ENCODE results near the gene B4GALT2. TPM values are rescaled to one million over a fixed set of nuclear protein-coding genes. Genes with fewer than 3 reads are reported as not detected.

Gene B4GALT2
- total RNA-seq, 8 experiments from 2014 or later = 36.6 to 83.3 (median 54.3) TPM

DNA sequence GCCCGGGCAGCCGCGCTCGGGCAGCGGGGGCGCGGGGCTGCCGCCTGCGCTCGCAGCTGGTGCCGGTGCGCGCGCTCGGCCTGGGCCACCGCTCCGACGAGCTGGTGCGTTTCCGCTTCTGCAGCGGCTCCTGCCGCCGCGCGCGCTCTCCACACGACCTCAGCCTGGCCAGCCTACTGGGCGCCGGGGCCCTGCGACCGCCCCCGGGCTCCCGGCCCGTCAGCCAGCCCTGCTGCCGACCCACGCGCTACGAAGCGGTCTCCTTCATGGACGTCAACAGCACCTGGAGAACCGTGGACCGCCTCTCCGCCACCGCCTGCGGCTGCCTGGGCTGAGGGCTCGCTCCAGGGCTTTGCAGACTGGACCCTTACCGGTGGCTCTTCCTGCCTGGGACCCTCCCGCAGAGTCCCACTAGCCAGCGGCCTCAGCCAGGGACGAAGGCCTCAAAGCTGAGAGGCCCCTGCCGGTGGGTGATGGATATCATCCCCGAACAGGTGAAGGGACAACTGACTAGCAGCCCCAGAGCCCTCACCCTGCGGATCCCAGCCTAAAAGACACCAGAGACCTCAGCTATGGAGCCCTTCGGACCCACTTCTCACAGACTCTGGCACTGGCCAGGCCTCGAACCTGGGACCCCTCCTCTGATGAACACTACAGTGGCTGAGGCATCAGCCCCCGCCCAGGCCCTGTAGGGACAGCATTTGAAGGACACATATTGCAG lies 42.4 kb upstream of the B4GALT2 start:
- Histone ChIP-seq H3K27ac (no peak overlapping the region), H3K4me1 (replicated peaks in 1 of 2) (peaks cover 0 to 6% of the 10 kb centered on the region in 2 donors), H3K4me3 (peak overlapping the region; percentile 33 to 36 (median 34))
- in situ Hi-C loops (cut with MboI; ENCODE audit: low pct_unique_long_range_greater_than_20kb in 2 of 9, low sequenced_read_pairs in 9 of 9, unreplicated experiment in 9 of 9) = loop anchor here in 7 of 9 experiments (5.0 to 25.0 kb wide), 4 partner anchors 172 to 399 kb away; partner anchors contain the start of gene PTPRF (in 4 of the 7)
- 3 to 76% (median 32%) methylated on average over 5 to 17 of the region's 56 CpGs; no CpG with 5 or more reads in 6 of the 10 experiments for WGBS, 10 experiments
- peak in 7 of 8 experiments; percentile 7 to 72 (median 69) for ATAC-seq (replicated peaks in 6 of 8)

DNA sequence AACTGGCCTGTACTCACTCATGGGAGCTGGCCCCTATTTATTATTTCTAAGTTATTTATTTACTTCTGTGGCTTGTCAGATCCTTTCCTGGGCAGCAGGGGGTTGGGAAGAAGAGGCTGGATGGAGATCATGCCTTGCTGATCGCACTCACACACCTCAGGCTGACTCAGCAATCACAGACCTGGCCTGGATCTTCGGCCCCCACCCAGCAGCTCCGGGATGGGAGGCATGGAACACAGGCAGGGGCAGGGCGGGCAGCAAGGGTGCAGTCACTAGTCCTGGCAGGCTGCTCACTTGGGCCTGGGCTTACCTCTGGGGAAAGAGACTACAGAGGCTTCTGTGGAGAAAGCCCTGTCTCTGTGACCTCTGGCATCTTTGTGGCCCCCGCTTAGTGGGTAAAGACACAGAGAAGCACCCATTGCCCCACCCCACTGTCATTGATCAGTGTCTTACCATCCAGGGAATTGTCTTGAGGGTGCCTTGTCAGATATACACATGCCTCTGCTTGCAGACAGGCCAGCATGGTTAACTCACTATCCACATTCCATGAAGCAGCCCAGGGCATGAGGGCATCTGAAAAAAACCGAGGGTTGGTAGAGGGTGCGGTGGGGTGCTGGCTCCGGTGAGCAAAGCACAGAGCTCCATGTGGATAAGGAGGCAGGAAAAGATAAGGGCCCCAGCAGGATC lies 41.7 kb upstream of the B4GALT2 start:
- in situ Hi-C loops (cut with MboI; ENCODE audit: low pct_unique_long_range_greater_than_20kb in 2 of 9, low sequenced_read_pairs in 9 of 9, unreplicated experiment in 9 of 9) = loop anchor here in 7 of 9 experiments (5.0 to 25.0 kb wide), 4 partner anchors 173 to 400 kb away; partner anchors contain the start of gene PTPRF (in 4 of the 7)
- Histone ChIP-seq H3K4me1 (replicated peaks in 1 of 2) (peaks cover 0 to 6% of the 10 kb centered on the region in 2 donors), H3K4me3 (no peak overlapping the region), H3K27ac (no peak overlapping the region)
- WGBS, 10 experiments = 73 to 100% (median 88%) methylated on average over 1 to 6 of the region's 8 CpGs; no CpG with 5 or more reads in 3 of the 10 experiments
- peak in 1 of 8 experiments; percentile 0 for ATAC-seq (replicated peaks in 6 of 8)

DNA sequence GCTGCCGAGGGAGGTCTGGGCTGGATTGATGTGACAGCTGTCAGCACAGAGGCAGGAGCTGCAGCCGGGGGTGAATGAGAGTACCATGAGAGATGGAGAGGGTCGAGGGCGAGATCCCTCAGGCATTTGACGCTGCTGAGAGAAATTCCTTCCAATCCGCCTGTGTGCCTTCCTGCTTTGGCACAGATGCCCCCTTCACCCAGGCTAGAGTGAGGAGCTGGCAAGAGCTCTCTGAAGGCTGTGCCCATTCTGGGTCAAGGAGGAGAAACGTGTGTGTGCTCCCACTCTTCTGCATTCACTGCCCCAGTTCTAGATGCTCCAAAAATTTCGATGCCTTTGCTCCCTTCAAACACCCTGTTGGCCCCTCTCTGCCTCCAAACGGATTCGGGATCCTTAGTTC lies 40.6 kb upstream of the B4GALT2 start:
- 44 to 100% (median 75%) methylated on average over 2 to 9 of the region's 10 CpGs for WGBS, 10 experiments
- ATAC-seq (replicated peaks in 6 of 8) = no peak
- no peak overlapping the region for H3K27ac ChIP-seq
- in situ Hi-C loops (cut with MboI; ENCODE audit: low pct_unique_long_range_greater_than_20kb in 2 of 9, low sequenced_read_pairs in 9 of 9, unreplicated experiment in 9 of 9) = loop anchor here in 7 of 9 experiments (5.0 to 25.0 kb wide), 4 partner anchors 174 to 401 kb away; partner anchors contain the start of gene PTPRF (in 4 of the 7)
- peaks cover 0 to 6% of the 10 kb centered on the region in 2 donors for H3K4me1 ChIP-seq (replicated peaks in 1 of 2)
- H3K4me3 ChIP-seq = no peak overlapping the region

DNA sequence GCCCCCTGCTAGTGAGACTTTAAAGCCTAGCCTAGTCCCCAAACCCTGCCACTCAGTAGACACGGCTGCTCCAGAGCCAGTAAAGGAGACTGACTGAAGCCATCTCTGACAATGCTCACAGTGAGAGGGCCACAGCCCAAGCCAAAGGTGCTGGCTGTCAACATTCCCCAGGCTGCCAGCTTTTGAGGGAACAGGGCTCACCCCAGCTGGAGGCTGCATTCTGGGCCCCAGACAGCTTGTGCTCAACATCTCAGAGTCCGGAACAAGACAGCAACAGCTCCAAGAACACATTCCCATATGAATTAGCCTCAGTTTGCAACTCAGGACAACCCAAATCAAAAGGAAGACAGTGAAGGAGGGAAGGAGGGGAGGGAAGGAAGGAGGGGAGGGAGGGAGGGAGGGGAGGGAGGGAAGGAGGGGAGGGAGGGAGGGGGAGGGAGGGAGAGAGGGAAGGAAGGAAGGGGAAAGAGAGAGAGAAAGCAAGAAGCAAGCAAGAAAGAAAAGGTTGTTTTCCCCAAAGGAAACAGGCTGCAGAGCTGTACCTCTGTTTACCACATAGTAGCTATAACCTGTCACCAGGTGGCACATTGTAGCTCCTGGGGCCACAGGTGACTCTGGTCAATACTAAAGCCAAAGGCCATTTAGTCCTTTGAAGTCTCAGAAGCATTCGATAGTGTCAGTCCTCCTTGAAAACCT lies 40.0 kb upstream of the B4GALT2 start:
- H3K4me3 ChIP-seq = no peak overlapping the region
- WGBS, 10 experiments = 47 to 100% (median 70%) methylated on average over 1 to 3 of the region's 3 CpGs; no CpG with 5 or more reads in 6 of the 10 experiments
- in situ Hi-C loops (cut with MboI; ENCODE audit: low pct_unique_long_range_greater_than_20kb in 2 of 9, low sequenced_read_pairs in 9 of 9, unreplicated experiment in 9 of 9) = loop anchor here in 7 of 9 experiments (5.0 to 25.0 kb wide), 4 partner anchors 174 to 402 kb away; partner anchors contain the start of gene PTPRF (in 4 of the 7)
- ATAC-seq (replicated peaks in 6 of 8) = no peak
- peaks cover 0 to 3% of the 10 kb centered on the region in 2 donors for H3K4me1 ChIP-seq (replicated peaks in 1 of 2)
- H3K27ac ChIP-seq = no peak overlapping the region

DNA sequence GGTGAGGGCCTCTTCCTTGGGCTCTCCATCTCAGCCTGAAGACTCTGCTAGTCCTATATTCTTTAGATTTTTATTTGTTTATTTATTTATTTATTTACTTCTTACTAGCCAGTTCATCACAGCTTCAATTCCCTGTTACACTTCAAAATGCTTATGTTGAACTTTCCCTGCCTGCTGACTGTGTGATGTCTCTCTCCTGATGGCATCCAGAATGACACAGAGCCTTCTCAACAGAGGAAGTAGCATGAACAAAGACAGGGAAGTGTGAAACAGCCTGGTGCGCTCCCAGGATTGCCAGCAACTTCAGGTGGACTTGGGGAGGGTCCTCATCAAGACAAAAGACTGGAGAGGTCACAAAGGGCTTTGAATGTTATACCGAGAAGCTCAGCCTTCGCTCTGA lies 36.6 kb upstream of the B4GALT2 start:
- ATAC-seq (replicated peaks in 6 of 8) = no peak
- 70 to 100% (median 85%) methylated on average over 2 to 3 of the region's 3 CpGs; no CpG with 5 or more reads in 4 of the 10 experiments for WGBS, 10 experiments
- in situ Hi-C loops (cut with MboI; ENCODE audit: low pct_unique_long_range_greater_than_20kb in 2 of 9, low sequenced_read_pairs in 9 of 9, unreplicated experiment in 9 of 9) = loop anchor here in 6 of 9 experiments (10.0 to 25.0 kb wide), 3 partner anchors 178 to 405 kb away; partner anchors contain the start of gene PTPRF (in 4 of the 6)
- Histone ChIP-seq H3K4me1 (replicated peaks in 1 of 2) (peaks cover 8% of the 10 kb centered on the region in 2 donors), H3K4me3 (no peak overlapping the region), H3K27ac (no peak overlapping the region)

DNA sequence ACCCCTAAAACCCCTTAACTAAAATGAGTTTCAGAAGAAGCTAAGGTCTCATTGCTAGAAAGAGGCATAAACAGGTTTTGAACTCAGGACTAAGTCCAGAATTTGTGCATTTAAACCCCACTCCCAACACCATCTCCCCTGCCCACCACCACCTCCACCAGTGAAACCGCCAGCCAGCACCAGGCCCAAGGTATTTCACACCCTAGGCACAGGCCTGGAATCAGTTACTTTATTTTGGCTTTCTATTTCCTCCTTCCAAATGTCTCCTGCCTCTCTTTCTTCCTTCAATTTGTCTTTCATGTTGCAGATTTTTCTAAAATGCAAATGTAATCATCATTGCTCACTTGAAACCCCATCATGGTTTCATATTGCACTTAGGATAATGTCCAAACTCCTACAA lies 34.1 kb upstream of the B4GALT2 start:
- WGBS, 10 experiments = 67 to 100% (median 100%) methylated on average over 1 of the region's 1 CpG; no CpG with 5 or more reads in 4 of the 10 experiments
- Histone ChIP-seq H3K4me3 (no peak overlapping the region), H3K27ac (no peak overlapping the region), H3K4me1 (replicated peaks in 1 of 2) (peaks cover 17 to 20% of the 10 kb centered on the region in 2 donors)
- ATAC-seq (replicated peaks in 6 of 8) = no peak
- in situ Hi-C loops (cut with MboI; ENCODE audit: low pct_unique_long_range_greater_than_20kb in 2 of 9, low sequenced_read_pairs in 9 of 9, unreplicated experiment in 9 of 9) = loop anchor here in 6 of 9 experiments (10.0 to 25.0 kb wide), 3 partner anchors 180 to 408 kb away; partner anchors contain the start of gene PTPRF (in 4 of the 6)

DNA sequence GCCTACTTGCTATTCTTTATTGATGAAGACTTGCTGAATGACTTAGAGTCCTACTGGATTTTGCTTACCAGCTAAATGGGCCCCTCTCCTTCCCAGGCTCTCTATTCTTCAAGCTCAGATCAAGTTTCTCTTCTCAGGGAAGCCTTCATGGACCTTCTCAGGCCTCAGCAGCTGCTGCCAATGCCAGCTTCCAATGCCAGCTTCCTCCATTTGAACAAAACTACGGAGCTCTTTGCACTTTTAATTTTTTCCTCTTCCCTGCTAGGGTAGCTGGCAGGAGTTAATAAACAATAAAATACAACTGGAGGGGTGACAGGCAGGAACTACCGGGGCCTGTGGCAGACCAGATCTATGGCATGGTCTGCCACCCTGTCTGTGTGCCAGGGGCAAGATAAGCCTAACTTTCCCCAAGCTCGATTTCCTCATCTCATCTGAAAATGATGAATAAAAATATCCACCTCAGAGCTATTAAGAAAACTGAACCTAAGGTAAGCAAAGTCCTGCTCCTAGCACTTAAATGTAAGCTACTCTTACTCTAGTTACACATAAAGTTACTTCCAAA lies 33.3 kb upstream of the B4GALT2 start:
- H3K27ac ChIP-seq = no peak overlapping the region
- ATAC-seq (replicated peaks in 6 of 8) = no peak
- in situ Hi-C loops (cut with MboI; ENCODE audit: low pct_unique_long_range_greater_than_20kb in 2 of 9, low sequenced_read_pairs in 9 of 9, unreplicated experiment in 9 of 9) = loop anchor here in 6 of 9 experiments (10.0 to 25.0 kb wide), 3 partner anchors 181 to 408 kb away; partner anchors contain the start of gene PTPRF (in 4 of the 6)
- H3K4me1 ChIP-seq (replicated peaks in 1 of 2) = peaks cover 17 to 20% of the 10 kb centered on the region in 2 donors
- peak overlapping the region; percentile 57 to 88 (median 65) for H3K4me3 ChIP-seq
- 20 to 63% (median 42%) methylated on average over 2 to 3 of the region's 3 CpGs; no CpG with 5 or more reads in 3 of the 10 experiments for WGBS, 10 experiments

DNA sequence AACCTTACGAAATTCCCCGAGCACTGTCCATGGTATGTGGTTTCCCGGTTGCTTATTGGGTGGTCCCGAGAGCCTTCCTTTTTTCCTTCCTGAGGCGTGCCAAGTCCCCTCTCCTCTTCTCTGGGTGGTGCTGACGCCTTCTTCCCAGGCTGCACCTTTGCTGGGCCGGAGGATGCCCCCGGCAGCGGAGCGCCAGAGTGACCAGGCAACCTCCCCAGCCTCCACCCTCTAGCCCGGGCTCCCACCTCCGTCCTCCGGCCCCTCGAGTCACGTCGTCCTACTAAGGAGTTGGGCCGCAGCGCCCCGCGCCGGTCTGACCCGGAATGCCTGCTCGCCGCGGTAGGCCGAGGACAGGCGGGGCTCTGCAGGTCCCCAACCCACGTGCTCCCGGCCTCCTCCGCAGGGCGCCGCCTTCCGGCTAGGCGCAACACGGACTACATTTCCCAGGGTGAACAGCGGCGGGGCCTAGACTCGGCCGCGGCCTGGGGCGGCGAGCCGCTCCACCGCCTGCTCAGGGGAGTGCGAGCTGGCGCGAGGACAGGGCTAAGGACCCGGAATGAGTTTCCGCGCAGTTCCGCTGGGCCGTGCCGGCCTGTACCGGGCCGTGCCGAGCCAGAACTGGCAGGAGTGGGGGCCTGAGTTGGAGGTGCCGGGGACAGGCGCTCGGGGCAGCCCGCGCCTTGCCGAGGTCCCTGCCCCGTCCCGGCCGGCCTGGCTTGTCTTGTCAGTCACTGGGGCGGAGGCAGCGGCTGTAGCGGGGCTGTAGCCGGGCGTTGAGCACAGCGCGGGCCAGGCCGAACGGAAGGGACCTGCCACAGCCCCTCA lies 32.6 kb upstream of the B4GALT2 start, which contains the start of gene IPO13:
IPO13 (plus strand) TSS at position 715 of the 825 bp plus-strand sequence. CDS start 651 bp downstream, outside the sequence.
- peak within 1 kb of the TSS; percentile 97 to 100 for H3K27ac ChIP-seq
- H3K4me3 ChIP-seq = peak within 1 kb of the TSS; percentile 57 to 88 (median 65)
- in situ Hi-C loops (cut with MboI; ENCODE audit: low pct_unique_long_range_greater_than_20kb in 2 of 9, low sequenced_read_pairs in 9 of 9, unreplicated experiment in 9 of 9) = loop anchor here in 6 of 9 experiments (10.0 to 25.0 kb wide), 3 partner anchors 182 to 409 kb away; partner anchors contain the start of gene PTPRF (in 4 of the 6)
- H3K4me1 ChIP-seq (replicated peaks in 1 of 2) = peaks cover 17 to 20% of the 10 kb centered on the region in 2 donors
- ATAC-seq (replicated peaks in 6 of 8) = peak; percentile 94 to 97 (median 96)
- WGBS, 10 experiments = 0 to 13% (median 2%) methylated on average over 2 to 35 of the region's 74 CpGs; no CpG with 5 or more reads in 3 of the 10 experiments

DNA sequence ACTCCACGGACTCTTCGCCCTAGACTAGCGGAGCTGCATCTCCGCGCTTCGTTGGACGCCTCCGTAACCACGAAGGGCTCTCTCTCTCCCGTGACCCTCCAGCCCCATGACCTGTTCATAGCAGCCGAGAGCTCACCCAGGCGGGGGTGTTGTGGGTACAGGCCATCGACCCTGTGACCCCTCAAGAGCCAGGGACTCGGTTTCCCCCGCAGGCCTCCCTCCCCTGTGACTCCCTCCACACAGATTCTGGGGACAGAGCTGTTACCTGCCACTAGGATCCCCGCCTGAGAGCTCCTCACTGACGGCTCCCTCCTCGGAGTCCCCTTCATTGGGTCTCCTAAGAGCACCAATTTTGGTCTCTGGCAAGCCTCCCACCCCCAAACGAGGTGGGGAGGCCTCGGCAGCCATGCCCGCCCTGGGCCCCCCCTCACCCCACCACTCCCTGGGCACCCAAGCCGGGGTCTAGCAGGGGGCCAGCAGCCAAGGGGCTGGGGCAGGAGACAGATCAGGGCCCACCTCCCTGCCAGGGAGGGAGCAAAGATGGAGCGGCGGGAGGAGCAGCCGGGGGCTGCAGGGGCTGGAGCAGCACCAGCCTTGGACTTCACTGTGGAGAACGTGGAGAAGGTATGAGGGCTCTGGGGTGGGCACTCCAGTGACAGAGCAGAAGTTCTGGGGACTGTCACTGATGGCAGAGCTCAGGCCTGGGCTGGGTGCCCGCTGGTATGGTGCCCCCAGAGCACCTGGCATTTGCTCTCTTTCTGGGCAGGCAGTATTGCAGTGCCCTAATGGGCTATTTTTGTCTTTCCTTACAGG lies 31.7 kb upstream of the B4GALT2 start:
- Histone ChIP-seq H3K4me3 (peak overlapping the region; percentile 57 to 88 (median 65)), H3K27ac (peak overlapping the region; percentile 97 to 100), H3K4me1 (replicated peaks in 1 of 2) (peaks cover 17 to 23% of the 10 kb centered on the region in 2 donors)
- WGBS, 10 experiments = 0 to 67% (median 8%) methylated on average over 1 to 11 of the region's 27 CpGs; no CpG with 5 or more reads in 5 of the 10 experiments
- in situ Hi-C loops (cut with MboI; ENCODE audit: low pct_unique_long_range_greater_than_20kb in 2 of 9, low sequenced_read_pairs in 9 of 9, unreplicated experiment in 9 of 9) = loop anchor here in 6 of 9 experiments (10.0 to 25.0 kb wide), 3 partner anchors 182 to 410 kb away; partner anchors contain the start of gene PTPRF (in 4 of the 6)
- ATAC-seq (replicated peaks in 6 of 8) = no peak

DNA sequence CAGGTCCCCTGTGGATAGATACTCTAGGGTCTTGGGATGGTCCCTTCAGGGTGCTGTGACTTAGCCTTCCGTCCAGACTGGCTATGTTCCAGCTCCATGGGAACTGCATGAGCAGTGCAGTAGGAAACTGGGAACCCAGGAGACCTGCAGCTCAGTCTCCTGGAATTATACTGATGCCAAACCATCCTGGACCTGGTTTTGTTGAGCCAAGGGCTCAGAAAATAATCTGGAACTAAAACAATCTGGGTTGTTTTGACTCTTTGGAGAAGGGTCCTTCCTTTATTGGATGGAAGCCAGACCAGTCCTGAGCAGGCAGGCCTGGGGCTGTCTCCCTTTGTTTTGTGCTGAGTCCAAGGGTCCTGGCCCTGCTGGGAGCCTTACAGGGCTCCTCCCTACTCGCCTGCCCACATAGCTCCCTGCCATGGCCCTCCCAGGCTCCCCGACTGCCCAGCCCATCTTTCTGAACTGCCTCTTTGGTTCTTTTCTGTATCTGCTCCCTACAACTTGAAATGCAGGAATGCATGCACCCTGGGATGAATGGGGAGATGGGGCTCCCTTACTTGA lies 31.1 kb upstream of the B4GALT2 start:
- peaks cover 21 to 28% of the 10 kb centered on the region in 2 donors for H3K4me1 ChIP-seq (replicated peaks in 1 of 2)
- no peak overlapping the region for H3K27ac ChIP-seq
- in situ Hi-C loops (cut with MboI; ENCODE audit: low pct_unique_long_range_greater_than_20kb in 2 of 9, low sequenced_read_pairs in 9 of 9, unreplicated experiment in 9 of 9) = loop anchor here in 6 of 9 experiments (10.0 to 25.0 kb wide), 3 partner anchors 183 to 411 kb away; partner anchors contain the start of gene PTPRF (in 4 of the 6)
- no peak for ATAC-seq (replicated peaks in 6 of 8)
- peak overlapping the region; percentile 57 to 88 (median 65) for H3K4me3 ChIP-seq
- 8 to 100% (median 44%) methylated on average over 1 to 3 of the region's 3 CpGs; no CpG with 5 or more reads in 3 of the 10 experiments for WGBS, 10 experiments
